IPS-18a (cell line): Measurements from ENCODE around the gene CC2D1A.

Experiments
- H3K27ac ChIP-seq: one replicate; pipeline ENCODE4 v1.5.1; 2013; ENCODE audit warnings: low read length
- H3K27me3 ChIP-seq: one replicate; pipeline ENCODE4 v1.6.1; 2013; ENCODE audit warnings: mild to moderate bottlenecking, low read length; ENCODE audit not compliant: control insufficient read depth, insufficient read depth
- H3K36me3 ChIP-seq: one replicate; pipeline ENCODE4 v1.6.1; 2013; ENCODE audit warnings: low read depth, low read length; ENCODE audit not compliant: control insufficient read depth
- H3K4me1 ChIP-seq: one replicate; pipeline ENCODE4 v1.6.1; 2013; ENCODE audit warnings: low read depth, low read length; ENCODE audit not compliant: control insufficient read depth
- H3K4me3 ChIP-seq: one replicate; pipeline ENCODE4 v1.5.1; 2013; ENCODE audit warnings: low read length
- H3K9ac ChIP-seq: one replicate; pipeline ENCODE4 v1.6.1; 2013; ENCODE audit warnings: mild to moderate bottlenecking, low read length, moderate library complexity
- H3K9me3 ChIP-seq: one replicate; pipeline ENCODE4 v1.6.1; 2013; ENCODE audit warnings: low read depth, low read length; ENCODE audit not compliant: control insufficient read depth

Gene CC2D1A

DNA sequence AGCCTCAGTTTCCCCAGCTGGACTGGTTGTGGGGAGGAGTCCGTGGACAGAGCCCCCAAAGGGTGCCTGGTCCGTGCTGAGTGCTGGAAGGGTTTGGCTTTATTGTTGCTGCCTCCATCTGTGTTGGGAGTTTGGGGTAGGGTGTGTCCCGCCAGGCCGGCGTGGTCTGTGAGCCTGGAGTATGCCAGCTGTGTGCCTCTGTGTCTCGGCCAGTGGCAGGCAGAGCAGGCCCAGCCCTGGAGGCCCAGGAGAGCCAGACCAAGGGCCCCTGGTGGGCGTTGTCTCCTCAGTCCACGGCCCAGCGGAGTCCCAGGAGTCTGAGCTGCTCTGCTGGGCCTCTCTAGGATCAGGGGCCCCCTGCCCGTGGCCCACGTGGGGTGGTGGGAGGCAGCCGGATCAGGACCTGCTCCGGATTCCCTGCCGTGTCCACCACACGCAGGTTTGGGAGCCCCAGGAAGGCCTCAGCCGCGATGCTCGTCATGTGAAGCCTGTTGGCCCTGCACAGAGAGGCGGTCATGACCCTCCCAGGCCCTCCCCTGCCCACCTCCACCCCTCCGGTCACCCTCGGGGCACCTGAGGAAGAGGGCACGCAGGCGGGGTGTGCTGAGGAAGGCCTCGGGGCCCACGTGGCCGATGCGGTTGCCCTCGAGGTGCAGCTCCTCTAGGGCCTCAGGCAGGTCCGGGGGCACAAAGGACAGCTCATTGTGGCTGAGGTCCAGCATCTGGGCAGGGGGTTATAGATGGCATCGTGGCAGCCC, 25.6 kb downstream of the CC2D1A start:
- peaks cover 9% of the 10 kb centered on the region for H3K4me1 ChIP-seq
- H3K4me3 ChIP-seq: no peak overlapping the region
- H3K9me3 ChIP-seq: no peaks in the 10 kb centered on the region
- no peaks in the 10 kb centered on the region for H3K27me3 ChIP-seq
- no peak overlapping the region for H3K9ac ChIP-seq
- peaks cover 10% of the 10 kb centered on the region for H3K36me3 ChIP-seq
- no peak overlapping the region for H3K27ac ChIP-seq

GRCh38 chr19:13932149-13932637, 26.2 kb downstream of the CC2D1A start:
- H3K36me3 ChIP-seq: peaks cover 4% of the 10 kb centered on the region
- H3K27ac ChIP-seq: no peak overlapping the region
- H3K9me3 ChIP-seq: no peaks in the 10 kb centered on the region
- H3K27me3 ChIP-seq: no peaks in the 10 kb centered on the region
- peaks cover 9% of the 10 kb centered on the region for H3K4me1 ChIP-seq
- no peak overlapping the region for H3K9ac ChIP-seq
- no peak overlapping the region for H3K4me3 ChIP-seq

DNA sequence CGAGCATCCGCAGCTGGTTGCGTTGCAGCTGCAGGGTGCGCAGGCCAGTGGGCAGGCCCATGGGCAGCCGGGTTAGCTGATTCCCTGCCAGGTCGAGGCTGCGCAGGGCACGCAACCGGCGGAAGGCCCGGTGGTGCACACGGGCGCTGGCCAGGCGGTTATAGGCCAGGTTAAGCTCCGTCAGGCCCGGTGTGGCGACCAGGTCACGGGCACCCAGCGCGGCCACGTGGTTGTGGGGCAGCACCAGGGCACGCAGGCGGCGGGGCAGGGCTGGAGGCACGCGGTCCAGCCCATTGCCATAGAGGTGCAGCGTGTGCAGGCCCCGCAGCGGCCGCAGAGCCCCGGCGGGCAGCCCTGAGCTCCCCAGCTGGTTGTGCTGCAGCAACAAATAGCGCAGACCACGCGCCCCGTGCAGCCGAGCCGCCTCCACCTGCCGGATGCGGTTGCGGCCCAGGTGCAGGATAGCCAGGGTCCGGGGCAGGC, 27.0 kb downstream of the CC2D1A start:
- Histone ChIP-seq H3K36me3 (peaks cover 4% of the 10 kb centered on the region), H3K27ac (no peak overlapping the region), H3K4me1 (peaks cover 9% of the 10 kb centered on the region), H3K4me3 (no peak overlapping the region), H3K27me3 (no peaks in the 10 kb centered on the region), H3K9ac (no peak overlapping the region), H3K9me3 (no peaks in the 10 kb centered on the region)

GRCh38 chr19:13934785-13935109, 28.7 kb downstream of the CC2D1A start:
- peaks cover 4% of the 10 kb centered on the region for H3K36me3 ChIP-seq
- H3K9ac ChIP-seq: no peak overlapping the region
- H3K4me1 ChIP-seq: peaks cover 9% of the 10 kb centered on the region
- no peak overlapping the region for H3K4me3 ChIP-seq
- no peaks in the 10 kb centered on the region for H3K27me3 ChIP-seq
- no peak overlapping the region for H3K27ac ChIP-seq
- H3K9me3 ChIP-seq: no peaks in the 10 kb centered on the region

DNA sequence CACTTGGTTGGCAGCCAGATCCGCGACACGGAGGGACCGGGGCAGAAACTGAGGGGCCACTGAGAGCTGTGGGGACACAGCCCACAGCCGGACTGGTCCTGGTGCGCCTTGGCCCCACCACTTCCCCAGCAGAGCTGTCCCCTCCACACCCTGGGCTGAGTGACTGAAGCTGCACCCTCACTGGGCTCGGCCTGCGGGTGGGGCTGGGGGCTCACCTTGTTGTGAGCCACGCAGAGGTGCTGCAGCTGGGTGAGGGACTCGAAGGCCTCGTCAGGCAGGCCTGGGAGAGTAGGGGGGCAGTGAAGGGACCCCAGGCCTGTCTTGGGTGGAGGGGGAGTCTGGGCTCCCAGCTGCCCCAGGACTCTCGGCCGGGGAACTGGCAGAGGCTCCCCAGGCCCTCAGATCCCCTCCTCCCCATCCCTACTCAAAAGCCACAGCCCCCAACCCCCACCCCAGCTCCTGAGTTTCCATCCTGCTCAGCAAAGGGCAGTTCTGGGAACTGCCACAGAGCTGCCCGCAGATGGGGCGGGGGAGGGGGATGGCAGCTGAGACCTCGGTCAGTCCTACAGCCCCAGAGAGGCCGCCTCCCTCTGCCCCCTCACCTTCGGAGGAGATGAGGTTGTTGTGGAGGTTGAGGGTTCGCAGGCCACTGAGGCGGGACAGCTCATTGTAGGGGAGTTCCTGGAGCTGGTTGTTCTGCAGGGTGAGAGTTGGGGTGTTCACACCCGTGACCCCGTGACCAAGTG, 29.9 kb downstream of the CC2D1A start:
- H3K9ac ChIP-seq: no peak overlapping the region
- no peaks in the 10 kb centered on the region for H3K27me3 ChIP-seq
- H3K9me3 ChIP-seq: no peaks in the 10 kb centered on the region
- H3K27ac ChIP-seq: no peak overlapping the region
- no peak overlapping the region for H3K4me3 ChIP-seq
- H3K36me3 ChIP-seq: peaks cover 4% of the 10 kb centered on the region
- peaks cover 9% of the 10 kb centered on the region for H3K4me1 ChIP-seq

DNA sequence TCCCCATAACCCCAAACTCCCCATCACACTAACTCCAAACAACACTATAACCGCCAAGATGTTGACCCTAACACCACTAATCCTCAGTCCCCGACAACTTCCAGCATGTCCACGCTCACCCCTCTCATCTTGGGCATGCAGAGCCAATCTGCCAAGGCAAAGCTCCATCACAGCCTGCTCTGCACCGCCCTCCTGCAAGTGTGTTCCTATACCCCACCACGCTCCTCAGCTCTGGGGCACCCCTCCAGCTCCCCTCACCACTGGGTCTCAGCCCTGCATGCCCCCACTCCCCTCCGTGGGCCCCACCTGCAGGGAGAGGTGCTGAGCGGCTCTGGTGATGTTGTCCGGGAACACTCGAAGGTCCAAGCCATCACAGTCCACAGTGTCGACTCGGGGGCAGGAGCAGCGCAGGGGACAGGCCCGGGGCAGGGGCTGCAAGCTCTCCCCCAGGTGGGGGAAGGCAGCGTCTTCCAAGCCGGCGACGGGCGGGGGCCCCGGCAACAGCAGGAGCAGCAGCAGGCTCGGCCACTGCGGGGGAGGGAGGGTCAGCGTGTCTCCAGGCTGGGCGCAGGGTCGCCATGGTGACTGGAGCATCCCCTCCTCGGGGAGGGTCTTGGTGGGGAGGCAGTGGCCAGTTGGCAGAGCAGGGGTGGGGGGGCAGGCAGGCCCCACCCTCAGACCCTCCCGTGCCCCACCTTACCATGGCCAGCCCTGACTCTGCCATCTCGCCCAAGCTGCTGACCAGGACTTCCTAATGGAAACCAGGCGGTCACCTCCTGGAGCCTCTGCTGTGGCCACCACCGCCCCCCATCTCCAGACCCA, 31.7 kb downstream of the CC2D1A start:
- H3K27me3 ChIP-seq: no peaks in the 10 kb centered on the region
- H3K4me3 ChIP-seq: no peak overlapping the region
- peaks cover 9% of the 10 kb centered on the region for H3K4me1 ChIP-seq
- H3K9me3 ChIP-seq: no peaks in the 10 kb centered on the region
- no peak overlapping the region for H3K27ac ChIP-seq
- no peak overlapping the region for H3K9ac ChIP-seq
- H3K36me3 ChIP-seq: no peaks in the 10 kb centered on the region

DNA sequence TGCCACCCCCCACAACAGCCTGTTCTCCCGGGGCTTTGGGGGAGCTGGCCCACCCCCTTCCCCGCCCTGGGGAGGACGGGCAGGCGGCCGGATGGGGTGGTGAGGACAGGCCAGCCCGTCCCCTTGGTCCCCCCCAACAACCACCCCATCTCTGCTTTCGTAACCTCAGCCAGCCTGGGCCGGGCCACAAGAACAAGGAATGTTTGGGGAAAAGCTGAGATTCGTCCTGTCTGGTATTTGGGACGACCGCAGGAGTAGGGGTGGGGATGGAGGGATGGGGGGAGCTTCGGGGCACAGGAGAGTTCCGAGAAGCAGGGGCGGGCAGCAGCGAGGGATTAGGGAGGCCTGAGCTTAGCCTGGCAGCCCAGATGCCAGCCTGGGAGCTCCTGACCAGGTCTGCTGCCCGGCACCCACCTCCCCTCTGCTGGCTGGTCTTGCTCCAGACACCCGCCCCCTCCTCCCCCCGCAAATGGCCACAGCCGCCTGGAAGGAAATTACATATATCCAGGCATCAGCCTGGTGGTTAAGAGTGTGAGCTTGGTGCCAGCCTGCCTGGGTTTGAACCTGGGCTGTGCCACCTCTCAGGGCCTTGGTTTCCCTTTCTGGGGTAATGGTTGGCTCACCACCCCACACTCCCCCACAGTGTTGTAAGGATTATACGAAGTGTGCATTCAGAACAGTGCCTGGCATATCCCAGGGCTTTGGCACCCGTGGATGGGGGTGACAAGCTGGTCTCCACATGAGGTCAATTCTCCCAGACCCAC, 32.5 kb downstream of the CC2D1A start, which contains the start of gene PODNL1:
Gene PODNL1 (minus strand): TSS at position 117 of the 764 bp plus-strand sequence. CDS start 236 bp downstream, outside the sequence.
- no peak within 1 kb of the TSS for H3K27ac ChIP-seq

GRCh38 chr19:13942023-13942684, 36.2 kb downstream of the CC2D1A start:
- H3K4me3 ChIP-seq: no peak overlapping the region
- no peaks in the 10 kb centered on the region for H3K4me1 ChIP-seq
- H3K9ac ChIP-seq: no peak overlapping the region
- H3K27ac ChIP-seq: no peak overlapping the region
- no peaks in the 10 kb centered on the region for H3K9me3 ChIP-seq
- H3K27me3 ChIP-seq: no peaks in the 10 kb centered on the region
- no peaks in the 10 kb centered on the region for H3K36me3 ChIP-seq

More for the DNA sequence above, 32.5 kb downstream of the CC2D1A start, which contains the start of gene PODNL1:
- Histone ChIP-seq H3K9me3 (no peaks in the 10 kb centered on the region), H3K9ac (no peak within 1 kb of the TSS), H3K27me3 (no peaks in the 10 kb centered on the region), H3K4me1 (peaks cover 9% of the 10 kb centered on the region), H3K4me3 (no peak within 1 kb of the TSS), H3K36me3 (no peaks in the 10 kb centered on the region)

- H3K9me3 ChIP-seq: no peaks in the 10 kb centered on the region
- H3K36me3 ChIP-seq: no peaks in the 10 kb centered on the region
- no peak overlapping the region for H3K4me3 ChIP-seq
- H3K9ac ChIP-seq: no peak overlapping the region
- H3K27ac ChIP-seq: no peak overlapping the region
- no peaks in the 10 kb centered on the region for H3K4me1 ChIP-seq
- no peaks in the 10 kb centered on the region for H3K27me3 ChIP-seq
These were observed 40.4 kb downstream of the CC2D1A start for GRCh38 chr19:13946414-13946813.

- H3K36me3 ChIP-seq: peaks cover 18% of the 10 kb centered on the region
- H3K9ac ChIP-seq: no peak overlapping the region
- no peak overlapping the region for H3K27ac ChIP-seq
- H3K9me3 ChIP-seq: no peaks in the 10 kb centered on the region
- no peaks in the 10 kb centered on the region for H3K27me3 ChIP-seq
- no peaks in the 10 kb centered on the region for H3K4me1 ChIP-seq
- no peak overlapping the region for H3K4me3 ChIP-seq
These were observed 45.0 kb downstream of the CC2D1A start for GRCh38 chr19:13951043-13951442.
